Fibroblast of lung (primary cell): ENCODE data around the gene GALNT18. TPM values are rescaled to one million over a fixed set of nuclear protein-coding genes. Genes with fewer than 3 reads are reported as not detected.

Experiments used
- DNase-seq, 2 donors: peaks; one replicate each; pipeline versions ENCODE4 v3.0.0 to v3.0.0-alpha.2; 2010; ENCODE audit warnings: low read depth in 2 of 2
- H2AFZ ChIP-seq: 2 replicates; pipeline ENCODE4 v1.5.1; 2012; ENCODE audit warnings: low read length, control low read depth, inconsistent platforms
- H3K27ac ChIP-seq: 2 replicates; pipeline ENCODE4 v1.5.1; 2011; ENCODE audit warnings: low read length, control low read depth; ENCODE audit not compliant: insufficient read depth
- H3K27me3 ChIP-seq: 2 replicates; pipeline ENCODE4 v1.5.1; 2011; ENCODE audit warnings: mild to moderate bottlenecking, low read length; ENCODE audit not compliant: control insufficient read depth, insufficient read depth
- H3K36me3 ChIP-seq: 2 replicates; pipeline ENCODE4 v1.5.1; 2011; ENCODE audit warnings: low read length; ENCODE audit not compliant: control insufficient read depth, insufficient read depth
- H3K4me1 ChIP-seq: 2 replicates; pipeline ENCODE4 v1.5.1; 2011; ENCODE audit warnings: low read length; ENCODE audit not compliant: control insufficient read depth, insufficient read depth; ENCODE audit errors: extremely low read depth
- H3K4me2 ChIP-seq: 2 replicates; pipeline ENCODE4 v1.5.1; 2011; ENCODE audit warnings: low read length, control low read depth; ENCODE audit not compliant: insufficient read depth; ENCODE audit errors: extremely low read depth
- H3K4me3 ChIP-seq, 4 experiments: fragments of 200-600 bp in 1 of 4; sonication (generic) in 1 of 4; replicated peaks in 1 of 4; 2 replicates each; pipeline ENCODE4 v1.5.1; 2011 to 2016; ENCODE audit warnings: low read length in 4 of 4, low read depth in 3 of 4, mild to moderate bottlenecking in 3 of 4, control low read depth in 2 of 4, inconsistent platforms in 1 of 4, mixed read lengths in 1 of 4; ENCODE audit not compliant: insufficient read depth in 1 of 4; ENCODE audit errors: control extremely low read depth in 1 of 4
- H3K79me2 ChIP-seq: 2 replicates; pipeline ENCODE4 v1.5.1; 2012; ENCODE audit warnings: mild to moderate bottlenecking, low read length, inconsistent platforms; ENCODE audit not compliant: control insufficient read depth, insufficient read depth
- H3K9ac ChIP-seq: 2 replicates; pipeline ENCODE4 v1.5.1; 2011; ENCODE audit warnings: mild to moderate bottlenecking, low read length, control low read depth; ENCODE audit not compliant: insufficient read depth
- H3K9me3 ChIP-seq: 2 replicates; pipeline ENCODE4 v1.5.1; 2012; ENCODE audit warnings: low read depth, low read length; ENCODE audit not compliant: control insufficient read depth, insufficient read depth
- H4K20me1 ChIP-seq: 2 replicates; pipeline ENCODE4 v1.5.1; 2011; ENCODE audit warnings: low read length; ENCODE audit not compliant: control insufficient read depth, insufficient read depth; ENCODE audit errors: extremely low read depth
- CTCF ChIP-seq, 2 donors: IDR thresholded peaks in 1 of 2; conservative IDR thresholded peaks in 1 of 2; 1 replicate in 1 of 2; 2 replicates in 1 of 2; pipeline ENCODE4 v1.5.1; 2011 to 2012; ENCODE audit warnings: low read length in 2 of 2, control low read depth in 1 of 2, inconsistent platforms in 1 of 2, low read depth in 1 of 2, mild to moderate bottlenecking in 1 of 2
- EZH2 ChIP-seq: IDR thresholded peaks from 2 replicates; pipeline ENCODE4 v1.5.1; 2012; ENCODE audit warnings: low read length, control low read depth, mild to moderate bottlenecking; ENCODE audit errors: missing control alignments
- polyA plus RNA-seq, 2 donors: library from polyadenylated mRNA; depleted of rRNA in 1 of 2; stranded (reverse) in 1 of 2; unstranded in 1 of 2; fragments of >200 nt; gene quantifications; 2 replicates each; pipeline ENCODE4 v1.2.1, GENCODE V29; 2011 to 2012; ENCODE audit warnings: missing spikeins in 1 of 2
- total RNA-seq: library from RNA; depleted of rRNA; stranded (reverse); fragments of >200 nt; gene quantifications from 2 replicates; pipeline ENCODE4 v1.2.1, GENCODE V29; 2014

Gene GALNT18
- total and polyA plus RNA-seq, 2 donors (not counting 1 experiment from before 2014, with no cell fraction given): 0.50 to 19.3 TPM

DNA sequence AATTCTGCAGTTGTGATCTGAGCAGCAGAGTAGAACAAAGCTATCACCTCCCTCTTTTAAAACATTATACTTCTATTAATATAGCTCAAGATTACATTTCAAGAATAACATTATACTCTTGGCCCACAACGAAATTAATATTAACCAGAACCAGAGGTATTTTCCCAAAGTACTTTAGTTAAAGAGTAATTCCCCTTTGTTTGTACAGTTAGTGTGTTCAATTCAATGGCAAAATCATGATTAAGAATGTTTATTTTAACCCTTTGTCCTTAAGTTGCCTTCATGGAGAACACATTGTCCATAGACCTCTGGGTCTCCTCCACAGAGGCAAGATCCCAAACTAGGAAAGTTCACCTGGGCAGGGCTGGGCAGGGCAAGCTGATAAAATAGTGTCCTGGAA is 180.7 kb downstream of the GALNT18 start:
- Histone ChIP-seq H3K4me3 (no peak overlapping the region), H3K36me3 (no peaks in the 10 kb centered on the region), H3K27ac (no peak overlapping the region), H2AFZ (no peak overlapping the region), H3K9me3 (no peaks in the 10 kb centered on the region), H3K9ac (no peak overlapping the region), H3K4me1 (no peaks in the 10 kb centered on the region), H3K27me3 (no peaks in the 10 kb centered on the region), H4K20me1 (no peaks in the 10 kb centered on the region), H3K4me2 (no peak overlapping the region), H3K79me2 (no peaks in the 10 kb centered on the region)
- TF ChIP-seq CTCF (conservative IDR thresholded peaks at IDR 0.05 in 1 of 2, IDR thresholded peaks at IDR 0.05 in 1 of 2; ENCODE audit: low read depth in 1 of 2, low read length in 2 of 2) (no peak), EZH2 (no peak)
- no peak for DNase-seq

GRCh38 chr11:11440144-11440543 is 181.7 kb downstream of the GALNT18 start:
- H3K4me2 ChIP-seq: no peak overlapping the region
- H3K36me3 ChIP-seq: no peaks in the 10 kb centered on the region
- no peaks in the 10 kb centered on the region for H3K4me1 ChIP-seq
- no peak overlapping the region for H3K27ac ChIP-seq
- H4K20me1 ChIP-seq: no peaks in the 10 kb centered on the region
- no peaks in the 10 kb centered on the region for H3K79me2 ChIP-seq
- H3K4me3 ChIP-seq: no peak overlapping the region
- H3K27me3 ChIP-seq: no peaks in the 10 kb centered on the region
- H3K9me3 ChIP-seq: no peaks in the 10 kb centered on the region
- H2AFZ ChIP-seq: no peak overlapping the region
- TF ChIP-seq EZH2: no peak
- no peak for TF ChIP-seq CTCF (conservative IDR thresholded peaks at IDR 0.05 in 1 of 2, IDR thresholded peaks at IDR 0.05 in 1 of 2; ENCODE audit: low read depth in 1 of 2, low read length in 2 of 2)
- H3K9ac ChIP-seq: no peak overlapping the region
- no peak for DNase-seq

GRCh38 chr11:11439591-11439990 is 182.2 kb downstream of the GALNT18 start:
- no peaks in the 10 kb centered on the region for H3K9me3 ChIP-seq

More at GRCh38 chr11:11439591-11439990, 182.2 kb downstream of the GALNT18 start:
- H4K20me1 ChIP-seq: no peaks in the 10 kb centered on the region
- H3K27ac ChIP-seq: no peak overlapping the region
- no peak for DNase-seq
- no peaks in the 10 kb centered on the region for H3K79me2 ChIP-seq
- TF ChIP-seq CTCF (conservative IDR thresholded peaks at IDR 0.05 in 1 of 2, IDR thresholded peaks at IDR 0.05 in 1 of 2; ENCODE audit: low read depth in 1 of 2, low read length in 2 of 2): no peak
- TF ChIP-seq EZH2: no peak
- no peak overlapping the region for H3K4me2 ChIP-seq
- H3K27me3 ChIP-seq: no peaks in the 10 kb centered on the region
- H3K4me1 ChIP-seq: no peaks in the 10 kb centered on the region
- no peaks in the 10 kb centered on the region for H3K36me3 ChIP-seq
- no peak overlapping the region for H3K9ac ChIP-seq
- no peak overlapping the region for H2AFZ ChIP-seq
- H3K4me3 ChIP-seq: no peak overlapping the region
